ENCODE results near the gene NDUFB4. TPM values are rescaled to one million over a fixed set of nuclear protein-coding genes. Genes with fewer than 3 reads are reported as not detected.
A peak's percentile ranks its signal among the peaks of the same experiment; 100 is the strongest.

Gene NDUFB4
- total RNA-seq, 2 experiments from 2014 or later, result 130 to 143 TPM

DNA sequence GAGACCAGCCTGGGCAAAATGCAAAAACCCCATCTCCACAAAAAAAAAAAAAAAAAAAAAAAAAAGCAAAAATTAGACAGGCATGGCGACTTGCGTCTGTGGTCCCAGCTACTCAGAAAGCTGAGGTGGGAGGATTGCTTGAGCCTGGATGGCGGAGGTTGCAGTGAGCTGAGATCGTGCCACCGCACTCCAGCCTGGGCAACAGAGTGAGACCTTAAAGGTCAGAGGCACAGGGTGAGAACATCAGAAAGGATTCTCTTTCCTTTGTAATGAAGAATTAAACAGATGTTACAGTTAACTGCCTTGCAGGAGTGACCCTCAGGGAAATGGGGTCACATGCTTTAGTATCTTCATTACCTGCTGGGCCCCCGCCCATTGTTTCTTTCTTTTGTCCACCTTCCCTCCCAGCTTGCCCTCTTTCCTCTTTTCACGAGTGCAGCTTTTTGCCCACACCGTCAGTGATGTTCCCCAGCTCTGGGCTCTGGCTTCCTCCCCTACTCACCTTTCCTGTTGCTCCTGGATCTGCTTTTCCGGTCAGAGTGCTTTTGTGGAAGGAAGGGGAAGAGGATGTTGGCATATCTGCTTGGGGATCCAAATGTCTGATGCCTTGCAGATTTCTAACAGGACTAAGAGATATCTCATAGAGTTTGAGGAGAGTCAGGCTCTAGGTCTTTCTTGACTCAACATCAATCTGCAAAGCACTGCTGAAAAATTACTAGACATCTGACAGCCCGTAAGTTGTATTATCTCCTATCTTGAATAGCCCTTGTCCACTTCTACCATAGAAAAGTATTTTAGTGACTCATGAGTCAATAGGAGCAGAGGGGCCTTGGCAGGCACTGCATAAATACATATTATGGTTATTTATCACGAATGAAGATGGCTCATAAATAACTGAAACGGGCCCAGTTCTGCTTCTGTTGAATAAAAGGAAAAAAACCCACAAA is 35.6 kb upstream of the NDUFB4 start:
- intact Hi-C loops (cut with micrococcal nuclease), result loop anchor here (1.0 kb wide), 1 partner anchor 235 kb away; no protein-coding TSS in a partner anchor
- peaks cover 2% of the 10 kb centered on the region for H3K27me3 Mint-ChIP-seq
- no peak overlapping the region for H3K4me3 Mint-ChIP-seq
- no peak overlapping the region for H3K27ac Mint-ChIP-seq
- peaks cover 15% of the 10 kb centered on the region for H3K4me1 Mint-ChIP-seq (ENCODE audit: low read depth)
- ChIA-PET CTCF (interaction anchor here (0.9 to 5.0 kb wide), 18 partner anchors 27 to 317 kb away, joined by 3 to 116 read pairs (median 5); partner anchors contain the start of gene NDUFB4), POLR2A (no interaction called here)
- DNase-seq, result no peak
- no peaks in the 10 kb centered on the region for H3K9me3 Mint-ChIP-seq
- no peaks in the 10 kb centered on the region for H3K36me3 Mint-ChIP-seq

DNA sequence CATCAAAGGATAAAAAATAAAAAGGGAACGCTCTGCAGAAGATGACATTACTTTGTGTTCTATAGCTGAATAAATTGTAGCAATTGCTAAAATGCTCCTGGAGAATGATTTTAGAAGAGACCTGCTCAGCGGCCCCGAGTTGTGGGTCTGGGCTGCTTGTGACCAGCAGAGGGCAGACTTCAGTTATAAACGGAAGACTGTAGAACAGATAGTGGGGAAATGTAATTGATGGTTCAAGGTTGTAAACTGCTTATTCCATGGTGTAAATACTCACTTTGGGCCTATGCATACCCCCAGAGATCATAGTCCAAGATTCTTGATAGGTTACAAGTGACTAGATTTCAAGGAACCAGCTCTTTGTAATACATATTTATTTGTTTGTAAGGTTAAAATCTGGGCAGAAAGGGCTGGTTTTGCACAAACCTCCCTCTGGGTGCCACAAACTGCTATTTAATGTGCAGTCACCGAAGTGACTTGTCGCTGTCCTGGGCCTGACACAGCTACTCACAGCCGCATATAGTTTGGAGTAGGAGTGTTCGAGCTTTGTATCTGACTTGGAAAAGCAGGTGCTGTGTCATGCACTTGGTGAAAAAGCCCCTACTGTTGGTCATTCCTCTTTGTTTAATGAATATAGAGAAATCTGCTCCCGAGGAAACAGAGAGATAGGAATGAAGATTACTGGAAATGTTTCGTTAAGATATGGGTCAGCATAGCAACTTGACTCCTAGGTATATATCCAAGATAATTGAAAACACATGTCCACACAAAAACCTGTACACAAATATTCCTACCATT is 34.7 kb upstream of the NDUFB4 start:
- no peak overlapping the region for H3K4me3 Mint-ChIP-seq
- H3K27ac Mint-ChIP-seq, result no peak overlapping the region
- H3K4me1 Mint-ChIP-seq (ENCODE audit: low read depth), result peaks cover 15% of the 10 kb centered on the region
- intact Hi-C loops (cut with micrococcal nuclease), result loop anchor here (1.0 kb wide), 1 partner anchor 234 kb away; no protein-coding TSS in a partner anchor
- ChIA-PET CTCF (interaction anchor here (0.9 to 5.0 kb wide), 18 partner anchors 27 to 318 kb away, joined by 3 to 116 read pairs (median 5); partner anchors contain the start of gene NDUFB4), POLR2A (no interaction called here)
- H3K27me3 Mint-ChIP-seq, result peaks cover 2% of the 10 kb centered on the region
- DNase-seq, result peak; percentile 77
- H3K36me3 Mint-ChIP-seq, result no peaks in the 10 kb centered on the region
- H3K9me3 Mint-ChIP-seq, result no peaks in the 10 kb centered on the region

DNA sequence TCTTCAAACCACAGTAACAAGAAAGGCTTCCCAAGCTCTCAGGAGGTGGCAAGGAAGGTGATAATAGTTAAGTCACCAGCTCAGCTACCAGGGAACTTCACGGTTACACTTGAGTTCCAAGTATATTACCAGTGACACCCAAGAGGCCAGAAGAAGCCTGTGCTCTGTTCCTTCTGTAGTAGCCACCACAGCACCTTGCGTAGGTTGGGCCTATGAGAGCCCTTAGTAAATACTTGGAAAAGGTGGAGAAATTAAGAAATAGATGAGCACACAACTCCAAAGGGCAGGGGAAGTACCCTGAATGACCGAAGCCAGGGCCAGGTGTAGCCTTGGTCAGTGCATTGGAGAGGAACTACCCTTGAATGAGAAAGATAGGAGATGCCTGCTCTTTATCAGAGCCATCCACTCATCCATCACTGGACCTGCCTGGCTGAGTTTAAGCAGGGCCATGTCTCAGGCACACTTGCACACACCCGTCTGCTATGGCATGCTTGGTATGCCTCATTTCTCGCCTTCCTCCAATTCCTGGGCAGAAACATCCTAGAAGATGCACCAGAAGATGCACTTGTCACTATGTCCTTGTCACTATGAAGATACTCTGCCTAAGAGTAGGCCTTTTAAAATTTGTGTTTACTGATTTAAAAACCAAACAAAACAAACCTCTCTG is 32.6 kb upstream of the NDUFB4 start:
- CTCF ChIA-PET, result interaction anchor here (1.1 to 3.2 kb wide), 3 partner anchors 230 to 320 kb away, joined by 3 to 17 read pairs (median 3); no protein-coding TSS in a partner anchor

DNA sequence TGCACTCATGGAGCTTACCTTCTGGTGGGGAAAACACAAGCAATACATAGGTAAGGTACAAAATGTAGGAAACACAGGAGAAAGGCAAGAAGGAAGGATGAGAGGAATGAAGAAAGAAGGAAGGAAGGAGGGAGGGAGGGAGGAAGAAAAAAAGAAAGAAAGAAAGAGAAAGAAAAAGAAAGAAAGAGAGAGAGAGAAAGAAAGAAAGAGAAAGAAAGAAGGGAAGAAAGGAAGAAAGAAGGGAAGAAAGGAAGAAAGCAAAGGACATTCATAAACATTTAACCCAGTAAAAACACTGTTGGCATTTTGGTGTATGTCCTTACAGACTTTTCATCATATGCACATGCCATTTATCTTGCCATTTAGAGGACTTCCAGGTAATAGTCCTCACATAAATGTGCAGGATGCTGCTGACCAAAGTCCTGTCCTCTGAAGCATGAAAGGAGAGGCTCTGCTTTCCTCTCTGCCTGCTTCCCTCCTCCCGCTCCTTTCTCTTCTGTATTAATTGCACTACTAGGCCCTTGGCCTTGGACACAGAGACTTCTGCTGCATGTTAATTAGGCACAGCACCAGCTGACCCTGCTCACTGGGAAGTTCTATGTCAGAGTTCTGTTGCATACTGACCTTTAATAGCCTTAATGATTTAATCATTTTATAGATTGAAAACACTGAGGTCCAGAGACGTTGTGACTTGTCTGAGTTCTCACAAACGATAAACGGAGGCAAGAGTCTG is 29.7 kb upstream of the NDUFB4 start:
- no peak overlapping the region for H3K27ac Mint-ChIP-seq
- peaks cover 2% of the 10 kb centered on the region for H3K4me1 Mint-ChIP-seq (ENCODE audit: low read depth)
- no peak for DNase-seq
- intact Hi-C loops (cut with micrococcal nuclease), result no loop called here
- CTCF ChIA-PET, result interaction anchor here (1.3 to 3.0 kb wide), 4 partner anchors 7 to 229 kb away, joined by 4 to 22 read pairs (median 13); partner anchors contain the start of gene NDUFB4
- no peaks in the 10 kb centered on the region for H3K36me3 Mint-ChIP-seq
- H3K27me3 Mint-ChIP-seq, result peaks cover 4% of the 10 kb centered on the region
- no peaks in the 10 kb centered on the region for H3K9me3 Mint-ChIP-seq
- H3K4me3 Mint-ChIP-seq, result no peak overlapping the region
- POLR2A ChIA-PET, result no interaction called here

More for the DNA sequence above, 32.6 kb upstream of the NDUFB4 start:
- POLR2A ChIA-PET, result no interaction called here
- no peak for DNase-seq
- H3K27ac Mint-ChIP-seq, result no peak overlapping the region
- H3K9me3 Mint-ChIP-seq, result no peaks in the 10 kb centered on the region
- H3K27me3 Mint-ChIP-seq, result peaks cover 2% of the 10 kb centered on the region
- H3K36me3 Mint-ChIP-seq, result no peaks in the 10 kb centered on the region
- no peak overlapping the region for H3K4me3 Mint-ChIP-seq
- peaks cover 11% of the 10 kb centered on the region for H3K4me1 Mint-ChIP-seq (ENCODE audit: low read depth)
- intact Hi-C loops (cut with micrococcal nuclease), result no loop called here

DNA sequence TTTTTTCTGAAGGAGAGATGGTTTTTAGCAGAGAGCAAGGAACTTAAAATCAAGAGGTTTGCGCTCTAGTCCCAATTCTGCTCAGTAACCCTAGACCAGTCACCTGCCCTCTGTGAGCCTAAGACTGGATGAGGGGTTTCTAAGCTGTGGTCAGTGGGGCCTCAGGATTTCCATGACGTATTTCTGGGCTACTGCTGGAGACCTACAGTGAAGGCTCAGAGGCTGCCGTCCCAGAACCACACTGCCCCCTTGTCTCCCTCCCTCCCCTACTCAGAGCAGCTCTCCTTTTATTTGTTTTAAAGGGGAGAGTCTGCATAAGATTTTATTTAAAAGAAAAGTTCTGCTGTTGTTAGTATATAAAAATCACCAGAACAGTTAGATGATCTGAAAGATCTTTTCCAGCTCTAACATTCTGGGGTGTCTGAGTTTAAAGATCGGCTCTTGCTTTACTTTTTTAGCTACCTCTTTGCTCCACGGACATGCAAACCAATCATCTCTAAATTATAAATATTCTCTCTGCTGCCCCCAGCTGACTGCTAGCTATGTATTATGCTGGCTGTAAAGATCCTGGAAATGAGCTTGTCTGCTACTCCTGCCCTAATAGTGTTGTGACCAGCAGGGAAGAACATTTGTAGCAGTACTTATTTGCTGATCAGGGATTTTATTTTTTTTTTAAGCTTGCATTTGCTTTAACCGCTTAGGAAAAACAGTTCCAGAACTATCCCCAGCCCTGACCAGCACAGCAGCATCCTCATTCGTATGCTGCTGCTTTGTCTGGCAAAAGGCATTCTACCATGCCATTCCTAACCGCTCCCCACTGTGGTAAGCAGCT is 28.6 kb upstream of the NDUFB4 start:
- intact Hi-C loops (cut with micrococcal nuclease), result no loop called here
- Mint-ChIP-seq H3K36me3 (no peaks in the 10 kb centered on the region), H3K27ac (no peak overlapping the region), H3K27me3 (peaks cover 2% of the 10 kb centered on the region), H3K4me1 (ENCODE audit: low read depth) (peaks cover 2% of the 10 kb centered on the region), H3K9me3 (no peaks in the 10 kb centered on the region), H3K4me3 (no peak overlapping the region)
- ChIA-PET POLR2A (interaction anchor here (0.6 to 0.7 kb wide), 2 partner anchors 232 to 275 kb away, joined by 3 to 4 read pairs; no protein-coding TSS in a partner anchor), CTCF (interaction anchor here (0.7 to 3.0 kb wide), 9 partner anchors 9 to 1691 kb away, joined by 3 to 22 read pairs (median 5); partner anchors contain the start of gene NDUFB4)
- DNase-seq, result no peak

DNA sequence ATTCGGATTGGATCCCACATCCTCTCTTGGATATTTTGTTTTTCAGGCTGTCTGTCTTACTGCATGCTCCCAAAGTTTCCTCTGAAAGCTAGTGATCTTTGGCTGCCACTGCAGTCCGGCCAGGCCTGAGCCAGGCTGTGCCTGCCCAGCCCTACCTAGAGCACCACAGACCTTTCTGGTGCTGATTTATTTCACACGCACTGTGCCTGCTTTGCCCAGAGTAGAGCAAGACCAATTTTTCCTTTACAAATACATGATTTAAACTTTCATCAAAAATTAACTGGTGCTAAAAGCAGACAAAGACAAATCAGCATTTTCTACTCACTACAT is 28.0 kb upstream of the NDUFB4 start:
- POLR2A ChIA-PET, result no interaction called here
- Mint-ChIP-seq H3K36me3 (no peaks in the 10 kb centered on the region), H3K4me1 (ENCODE audit: low read depth) (peaks cover 2% of the 10 kb centered on the region), H3K4me3 (no peak overlapping the region), H3K9me3 (no peaks in the 10 kb centered on the region), H3K27ac (no peak overlapping the region), H3K27me3 (peaks cover 2% of the 10 kb centered on the region)
- intact Hi-C loops (cut with micrococcal nuclease), result no loop called here
- CTCF ChIA-PET, result interaction anchor here (1.0 to 3.0 kb wide), 5 partner anchors 9 to 227 kb away, joined by 3 to 22 read pairs (median 7); partner anchors contain the start of gene NDUFB4
- DNase-seq, result no peak

DNA sequence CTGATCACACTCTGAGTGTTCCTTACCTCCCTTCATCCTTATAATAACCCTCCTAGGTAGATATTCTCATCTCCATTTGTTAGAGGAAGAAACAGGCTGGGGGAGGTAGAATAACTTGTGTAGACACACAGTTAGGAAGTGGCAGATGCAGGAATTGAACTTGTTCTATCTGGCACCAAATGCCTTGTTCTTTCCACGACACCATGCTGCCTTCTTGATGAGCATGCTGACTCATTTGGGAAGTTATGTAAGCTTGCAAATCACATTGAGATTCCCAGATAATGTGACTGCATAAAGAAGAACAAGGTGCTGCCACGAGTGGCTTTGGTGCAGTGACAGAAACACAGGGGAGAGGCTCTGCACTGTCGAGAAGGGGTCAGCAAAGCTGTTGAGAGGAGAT is 27.5 kb upstream of the NDUFB4 start:
- ChIA-PET POLR2A (no interaction called here), CTCF (interaction anchor here (1.4 to 3.0 kb wide), 4 partner anchors 10 to 226 kb away, joined by 5 to 22 read pairs (median 13); partner anchors contain the start of gene NDUFB4)
- no peak for DNase-seq
- H3K36me3 Mint-ChIP-seq, result no peaks in the 10 kb centered on the region
- intact Hi-C loops (cut with micrococcal nuclease), result no loop called here
- no peaks in the 10 kb centered on the region for H3K9me3 Mint-ChIP-seq
- H3K27ac Mint-ChIP-seq, result no peak overlapping the region
- no peak overlapping the region for H3K4me3 Mint-ChIP-seq
- peaks cover 2% of the 10 kb centered on the region for H3K4me1 Mint-ChIP-seq (ENCODE audit: low read depth)
- H3K27me3 Mint-ChIP-seq, result peaks cover 2% of the 10 kb centered on the region

DNA sequence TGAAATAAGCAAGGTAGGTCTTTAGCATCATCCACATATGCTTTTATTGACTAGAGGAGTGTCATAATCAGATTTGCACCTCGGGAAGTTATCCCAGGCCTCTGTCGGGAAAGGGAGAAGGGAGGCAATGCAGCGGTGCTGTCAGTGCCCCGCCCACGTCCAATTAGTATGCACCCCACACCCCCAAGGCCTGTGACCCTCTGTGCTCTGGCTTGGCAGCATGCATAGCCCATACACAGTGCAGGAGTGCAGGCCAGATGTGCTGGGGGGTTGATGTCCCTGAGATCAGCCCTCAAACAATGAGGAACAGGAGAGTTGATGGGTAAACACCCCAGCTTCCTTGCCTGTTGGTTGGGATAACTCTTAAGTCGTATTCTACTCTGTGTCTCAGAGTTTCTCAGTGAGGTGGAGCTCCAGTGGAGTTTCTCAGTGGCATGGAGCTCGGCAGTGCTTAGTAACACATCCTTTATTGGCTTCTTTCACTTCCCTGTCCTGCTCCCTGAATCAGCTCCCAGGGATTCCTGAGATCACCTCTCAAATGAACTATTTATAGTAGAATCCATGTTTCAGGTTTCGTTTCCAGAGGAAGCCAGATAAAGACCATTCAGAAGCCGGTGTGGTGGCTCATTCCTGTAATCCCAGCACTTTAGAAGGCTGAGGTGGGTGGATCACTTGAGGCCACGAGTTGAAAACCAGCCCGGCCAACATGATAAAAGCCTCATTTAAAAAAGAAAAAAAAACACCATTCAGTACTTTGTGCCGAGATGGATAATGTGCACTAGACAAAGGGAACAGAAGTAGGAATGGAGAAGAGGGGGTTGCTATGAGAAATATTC is 26.7 kb upstream of the NDUFB4 start:
- ChIA-PET CTCF (interaction anchor here (1.1 to 3.0 kb wide), 2 partner anchors 11 to 226 kb away, joined by 4 to 19 read pairs; no protein-coding TSS in a partner anchor), POLR2A (no interaction called here)
- Mint-ChIP-seq H3K9me3 (no peaks in the 10 kb centered on the region), H3K27me3 (peaks cover 2% of the 10 kb centered on the region), H3K36me3 (no peaks in the 10 kb centered on the region), H3K27ac (no peak overlapping the region), H3K4me3 (no peak overlapping the region), H3K4me1 (ENCODE audit: low read depth) (peaks cover 2% of the 10 kb centered on the region)
- DNase-seq, result no peak
- intact Hi-C loops (cut with micrococcal nuclease), result no loop called here

DNA sequence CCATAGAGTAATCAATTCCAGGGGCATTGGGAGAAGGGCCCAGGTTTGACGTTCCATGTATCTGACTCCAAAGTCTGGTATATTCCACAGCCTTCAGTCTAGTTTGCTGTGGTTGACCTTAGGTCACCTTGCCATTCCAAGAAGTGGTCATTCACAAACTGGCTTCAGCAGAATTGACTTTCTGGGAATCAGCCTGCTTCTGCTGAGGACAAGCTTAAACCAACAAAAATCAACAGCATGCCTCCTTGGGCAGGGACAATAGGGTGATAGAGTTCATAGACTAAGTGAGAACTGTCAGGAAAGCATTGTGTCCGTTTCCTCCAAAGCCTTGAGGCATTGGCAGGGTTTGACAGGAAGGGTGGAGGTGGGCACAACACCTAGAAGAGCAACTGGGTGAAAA is 24.1 kb upstream of the NDUFB4 start:
- no peak for DNase-seq
- Mint-ChIP-seq H3K27me3 (peaks cover 5% of the 10 kb centered on the region), H3K9me3 (peaks cover 2% of the 10 kb centered on the region), H3K4me1 (ENCODE audit: low read depth) (peaks cover 2% of the 10 kb centered on the region), H3K4me3 (no peak overlapping the region), H3K36me3 (no peaks in the 10 kb centered on the region), H3K27ac (no peak overlapping the region)
- ChIA-PET CTCF (interaction anchor here (0.7 kb wide), 1 partner anchor 388 kb away, joined by 3 read pairs; no protein-coding TSS in a partner anchor), POLR2A (no interaction called here)
- intact Hi-C loops (cut with micrococcal nuclease), result no loop called here

Measured in activated CD4-positive, alpha-beta memory T cell treated with anti-CD3 and anti-CD28 coated beads for 36 hours (primary cell).